Osteocyte (in vitro differentiated cells): ENCODE results near the gene HS2ST1. TPM values are rescaled to one million over a fixed set of nuclear protein-coding genes. Genes with fewer than 3 reads are reported as not detected.

Experiments
- DNase-seq: peaks from one replicate; pipeline ENCODE4 v3.0.0; 2021; ENCODE audit warnings: mixed read lengths; ENCODE audit not compliant: unreplicated experiment; ENCODE audit errors: extremely low spot score
- H3K27ac Mint-ChIP-seq: one replicate; pipeline ENCODE4 v1.8.0; 2021; ENCODE audit warnings: mild to moderate bottlenecking, mixed read lengths; ENCODE audit not compliant: unreplicated experiment
- H3K27me3 Mint-ChIP-seq: one replicate; pipeline ENCODE4 v1.8.0; 2021; ENCODE audit warnings: mixed read lengths; ENCODE audit not compliant: unreplicated experiment
- H3K36me3 Mint-ChIP-seq: one replicate; pipeline ENCODE4 v1.8.0; 2021; ENCODE audit warnings: mixed read lengths; ENCODE audit not compliant: unreplicated experiment
- H3K4me1 Mint-ChIP-seq: one replicate; pipeline ENCODE4 v1.8.0; 2021; ENCODE audit warnings: mixed read lengths; ENCODE audit not compliant: unreplicated experiment
- H3K4me3 Mint-ChIP-seq: one replicate; pipeline ENCODE4 v1.8.0; 2021; ENCODE audit warnings: mild to moderate bottlenecking, moderate library complexity, mixed read lengths; ENCODE audit not compliant: unreplicated experiment
- H3K9me3 Mint-ChIP-seq: one replicate; pipeline ENCODE4 v1.8.0; 2021; ENCODE audit warnings: mixed read lengths; ENCODE audit not compliant: unreplicated experiment
- CTCF ChIP-seq: fragments of 200-600 bp; sonication (generic); IDR thresholded peaks from 2 replicates; pipeline ENCODE4 v1.5.0; 2021; ENCODE audit warnings: antibody characterized with exemption, mild to moderate bottlenecking, moderate library complexity
- total RNA-seq: library from RNA; stranded (reverse); gene quantifications from 2 replicates; pipeline ENCODE4 v1.2.1, GENCODE V29; 2021

Gene HS2ST1
- total RNA-seq, 1 donor from 2014 or later = 26.8 TPM

GRCh38 chr1:86942743-86943142 is 28.3 kb downstream of the HS2ST1 start:
- no peak for DNase-seq
- H3K4me3 Mint-ChIP-seq = no peak overlapping the region
- no peak overlapping the region for H3K27ac Mint-ChIP-seq
- no peak for TF ChIP-seq CTCF
- peaks cover 2% of the 10 kb centered on the region for H3K4me1 Mint-ChIP-seq
- H3K9me3 Mint-ChIP-seq = no peaks in the 10 kb centered on the region
- no peaks in the 10 kb centered on the region for H3K27me3 Mint-ChIP-seq
- no peaks in the 10 kb centered on the region for H3K36me3 Mint-ChIP-seq

GRCh38 chr1:86948212-86948611 is 33.8 kb downstream of the HS2ST1 start:
- DNase-seq = no peak
- H3K27ac Mint-ChIP-seq = no peak overlapping the region
- no peaks in the 10 kb centered on the region for H3K27me3 Mint-ChIP-seq
- H3K9me3 Mint-ChIP-seq = no peaks in the 10 kb centered on the region
- H3K4me1 Mint-ChIP-seq = no peaks in the 10 kb centered on the region
- no peak for TF ChIP-seq CTCF
- H3K36me3 Mint-ChIP-seq = no peaks in the 10 kb centered on the region
- no peak overlapping the region for H3K4me3 Mint-ChIP-seq

- Mint-ChIP-seq H3K4me1 (no peaks in the 10 kb centered on the region), H3K27ac (no peak overlapping the region), H3K27me3 (no peaks in the 10 kb centered on the region), H3K36me3 (no peaks in the 10 kb centered on the region), H3K9me3 (no peaks in the 10 kb centered on the region), H3K4me3 (no peak overlapping the region)
- no peak for DNase-seq
- TF ChIP-seq CTCF = no peak
Measured at GRCh38 chr1:86950712-86951419, 36.4 kb downstream of the HS2ST1 start.

GRCh38 chr1:86951430-86951829 is 37.0 kb downstream of the HS2ST1 start:
- Mint-ChIP-seq H3K4me1 (no peaks in the 10 kb centered on the region), H3K4me3 (no peak overlapping the region)
- no peak for DNase-seq

GRCh38 chr1:86953167-86953566 is 38.7 kb downstream of the HS2ST1 start:
- Mint-ChIP-seq H3K9me3 (no peaks in the 10 kb centered on the region), H3K27me3 (no peaks in the 10 kb centered on the region), H3K4me3 (no peak overlapping the region), H3K27ac (no peak overlapping the region), H3K4me1 (peaks cover 2% of the 10 kb centered on the region), H3K36me3 (no peaks in the 10 kb centered on the region)
- no peak for TF ChIP-seq CTCF
- no peak for DNase-seq

More at GRCh38 chr1:86951430-86951829, 37.0 kb downstream of the HS2ST1 start:
- H3K36me3 Mint-ChIP-seq = no peaks in the 10 kb centered on the region
- no peak for TF ChIP-seq CTCF
- no peaks in the 10 kb centered on the region for H3K9me3 Mint-ChIP-seq
- no peaks in the 10 kb centered on the region for H3K27me3 Mint-ChIP-seq
- H3K27ac Mint-ChIP-seq = no peak overlapping the region
